Gastroesophageal sphincter (tissue), 3 donors: Measurements from ENCODE around the gene MYCBP.

Experiments used
- CTCF ChIP-seq, 4 experiments: fragments of 200-600 bp in 2 of 4; fragments of 450-650 bp in 2 of 4; sonication (generic) in 1 of 4; IDR thresholded peaks; one replicate each; pipeline ENCODE4 v1.5.1; 2017 to 2019; ENCODE audit warnings: antibody characterized with exemption in 4 of 4, mild to moderate bottlenecking in 2 of 4, moderate library complexity in 2 of 4
- POLR2A ChIP-seq, 2 donors: fragments of 450-650 bp; IDR thresholded peaks; one replicate each; pipeline ENCODE4 v1.6.1; 2017; ENCODE audit warnings: antibody characterized with exemption in 2 of 2, mild to moderate bottlenecking in 2 of 2, moderate library complexity in 1 of 2
- POLR2AphosphoS5 ChIP-seq: sonication (generic); formaldehyde crosslinking; IDR thresholded peaks from one replicate; pipeline ENCODE4 v1.6.1; 2017; ENCODE audit warnings: antibody characterized with exemption

GRCh38 chr1:38865112-38865715, 7.9 kb downstream of the MYCBP start:
- no peak for TF ChIP-seq POLR2AphosphoS5
- no peak for TF ChIP-seq POLR2A (IDR thresholded peaks at IDR 0.05)
- TF ChIP-seq CTCF (IDR thresholded peaks at IDR 0.05) = no peak
